Measurements from ENCODE around the gene IGFBP5.

IGFBP5 gene

GRCh38 chr2:216664593-216665034 lies 30.7 kb downstream of the IGFBP5 start:
- Histone ChIP-seq H3K4me1 (ENCODE audit: low read length) (peaks cover 8% of the 10 kb centered on the region), H3K79me2 (ENCODE audit: low read length) (no peaks in the 10 kb centered on the region), H3K9me3 (ENCODE audit: insufficient read depth, low read length) (no peaks in the 10 kb centered on the region), H3K9ac (ENCODE audit: low read length) (no peak overlapping the region), H3K4me2 (ENCODE audit: low read length) (no peak overlapping the region), H4K20me1 (ENCODE audit: insufficient read depth, low read length) (no peaks in the 10 kb centered on the region), H3K4me3 (ENCODE audit: low read length) (no peak overlapping the region), H3K27me3 (ENCODE audit: low read depth, low read length) (no peaks in the 10 kb centered on the region), H3K27ac (ENCODE audit: low read length) (no peak overlapping the region), H3K36me3 (replicated peaks; ENCODE audit: low read depth, low read length) (no peaks in the 10 kb centered on the region), H2AFZ (ENCODE audit: low read depth, low read length) (no peak overlapping the region)
- no peak for TF ChIP-seq EZH2phosphoT487 (IDR thresholded peaks at IDR 0.05; ENCODE audit: low read depth)
- peak; percentile 31; the same call in 1 of the 2 replicates for TF ChIP-seq CTCF (IDR thresholded peaks at IDR 0.05; ENCODE audit: low read depth, low read length)

- no peak overlapping the region for H3K4me2 ChIP-seq (ENCODE audit: low read length)
- H3K27me3 ChIP-seq (ENCODE audit: low read depth, low read length): no peaks in the 10 kb centered on the region
- H3K27ac ChIP-seq (ENCODE audit: low read length): no peak overlapping the region
- H3K4me3 ChIP-seq (ENCODE audit: low read length): no peak overlapping the region
- H3K36me3 ChIP-seq (replicated peaks; ENCODE audit: low read depth, low read length): no peaks in the 10 kb centered on the region
- TF ChIP-seq EZH2phosphoT487 (IDR thresholded peaks at IDR 0.05; ENCODE audit: low read depth): no peak
- no peak for TF ChIP-seq CTCF (IDR thresholded peaks at IDR 0.05; ENCODE audit: low read depth, low read length)
- H3K79me2 ChIP-seq (ENCODE audit: low read length): no peaks in the 10 kb centered on the region
- no peaks in the 10 kb centered on the region for H4K20me1 ChIP-seq (ENCODE audit: insufficient read depth, low read length)
- no peak overlapping the region for H2AFZ ChIP-seq (ENCODE audit: low read depth, low read length)
- H3K9ac ChIP-seq (ENCODE audit: low read length): no peak overlapping the region
- peaks cover 8% of the 10 kb centered on the region for H3K4me1 ChIP-seq (ENCODE audit: low read length)
- H3K9me3 ChIP-seq (ENCODE audit: insufficient read depth, low read length): no peaks in the 10 kb centered on the region
Measured at GRCh38 chr2:216663846-216664245, 31.5 kb downstream of the IGFBP5 start.

GRCh38 chr2:216663106-216663505 lies 32.2 kb downstream of the IGFBP5 start:
- H3K9ac ChIP-seq (ENCODE audit: low read length): no peak overlapping the region
- H3K27ac ChIP-seq (ENCODE audit: low read length): no peak overlapping the region
- no peaks in the 10 kb centered on the region for H3K27me3 ChIP-seq (ENCODE audit: low read depth, low read length)
- TF ChIP-seq EZH2phosphoT487 (IDR thresholded peaks at IDR 0.05; ENCODE audit: low read depth): no peak
- TF ChIP-seq CTCF (IDR thresholded peaks at IDR 0.05; ENCODE audit: low read depth, low read length): no peak
- no peaks in the 10 kb centered on the region for H3K9me3 ChIP-seq (ENCODE audit: insufficient read depth, low read length)
- H3K4me1 ChIP-seq (ENCODE audit: low read length): peaks cover 8% of the 10 kb centered on the region
- no peaks in the 10 kb centered on the region for H3K36me3 ChIP-seq (replicated peaks; ENCODE audit: low read depth, low read length)
- H2AFZ ChIP-seq (ENCODE audit: low read depth, low read length): no peak overlapping the region
- no peak overlapping the region for H3K4me2 ChIP-seq (ENCODE audit: low read length)
- H3K79me2 ChIP-seq (ENCODE audit: low read length): no peaks in the 10 kb centered on the region
- H4K20me1 ChIP-seq (ENCODE audit: insufficient read depth, low read length): no peaks in the 10 kb centered on the region
- no peak overlapping the region for H3K4me3 ChIP-seq (ENCODE audit: low read length)

GRCh38 chr2:216661639-216662375 lies 33.5 kb downstream of the IGFBP5 start:
- Histone ChIP-seq H3K27ac (ENCODE audit: low read length) (no peak overlapping the region), H4K20me1 (ENCODE audit: insufficient read depth, low read length) (no peaks in the 10 kb centered on the region), H3K4me1 (ENCODE audit: low read length) (peaks cover 8% of the 10 kb centered on the region), H2AFZ (ENCODE audit: low read depth, low read length) (no peak overlapping the region), H3K79me2 (ENCODE audit: low read length) (no peaks in the 10 kb centered on the region), H3K9me3 (ENCODE audit: insufficient read depth, low read length) (no peaks in the 10 kb centered on the region), H3K36me3 (replicated peaks; ENCODE audit: low read depth, low read length) (no peaks in the 10 kb centered on the region), H3K4me3 (ENCODE audit: low read length) (no peak overlapping the region), H3K27me3 (ENCODE audit: low read depth, low read length) (no peaks in the 10 kb centered on the region), H3K4me2 (ENCODE audit: low read length) (no peak overlapping the region), H3K9ac (ENCODE audit: low read length) (no peak overlapping the region)
- TF ChIP-seq EZH2phosphoT487 (IDR thresholded peaks at IDR 0.05; ENCODE audit: low read depth): no peak
- TF ChIP-seq CTCF (IDR thresholded peaks at IDR 0.05; ENCODE audit: low read depth, low read length): peak; percentile 28; the same call in 1 of the 2 replicates
